Cardiac muscle cell (in vitro differentiated cells and primary cell): ENCODE data around the gene ACTA2. TPM values are rescaled to one million over a fixed set of nuclear protein-coding genes. Genes with fewer than 3 reads are reported as not detected.

ENCODE experiments used
- DNase-seq, 2 donors: peaks; one replicate each; pipeline versions ENCODE4 v3.0.0 to v3.0.0-alpha.2; 2010 to 2017; ENCODE audit warnings: low read depth in 1 of 2, low spot score in 1 of 2
- H3K27ac ChIP-seq: fragments of 200-600 bp; sonication (generic); 2 replicates; pipeline ENCODE4 v1.5.1; 2016
- H3K27me3 ChIP-seq: fragments of 200-600 bp; sonication (generic); 2 replicates; pipeline ENCODE4 v1.6.0; 2016; ENCODE audit warnings: control low read depth
- H3K36me3 ChIP-seq: fragments of 200-600 bp; sonication (generic); 2 replicates; pipeline ENCODE4 v1.5.1; 2016; ENCODE audit warnings: control low read depth
- H3K4me1 ChIP-seq: fragments of 200-600 bp; sonication (generic); 2 replicates; pipeline ENCODE4 v1.8.1; 2017; ENCODE audit warnings: low read depth, mild to moderate bottlenecking, mixed run types
- H3K4me3 ChIP-seq: fragments of 200-600 bp; sonication (generic); 2 replicates; pipeline ENCODE4 v1.5.1; 2016; ENCODE audit warnings: mild to moderate bottlenecking
- H3K9me3 ChIP-seq: fragments of 200-600 bp; sonication (generic); 2 replicates; pipeline ENCODE4 v1.5.1; 2017; ENCODE audit warnings: low read depth, mild to moderate bottlenecking, control low read depth
- polyA plus RNA-seq: library from polyadenylated mRNA; unstranded; fragments of >200 nt; fragmentation: Nextera tagmentation; extraction: Ambion mirVana; gene quantifications from 2 replicates; pipeline ENCODE4 v1.2.1, GENCODE V29; 2016
- total RNA-seq: library from RNA; depleted of rRNA; stranded (reverse); fragments of >200 nt; gene quantifications from 2 replicates; pipeline ENCODE4 v1.2.3, GENCODE V29; 2016
- TF ChIP-seq, protein P1 (sequence below): IDR thresholded peaks from 2 replicates; pipeline ENCODE4 v1.5.1; 2012; ENCODE audit warnings: low read depth, mild to moderate bottlenecking, low read length

ACTA2 gene
- total and polyA plus RNA-seq, 2 experiments from 2014 or later = 405 to 2,064 TPM

DNA sequence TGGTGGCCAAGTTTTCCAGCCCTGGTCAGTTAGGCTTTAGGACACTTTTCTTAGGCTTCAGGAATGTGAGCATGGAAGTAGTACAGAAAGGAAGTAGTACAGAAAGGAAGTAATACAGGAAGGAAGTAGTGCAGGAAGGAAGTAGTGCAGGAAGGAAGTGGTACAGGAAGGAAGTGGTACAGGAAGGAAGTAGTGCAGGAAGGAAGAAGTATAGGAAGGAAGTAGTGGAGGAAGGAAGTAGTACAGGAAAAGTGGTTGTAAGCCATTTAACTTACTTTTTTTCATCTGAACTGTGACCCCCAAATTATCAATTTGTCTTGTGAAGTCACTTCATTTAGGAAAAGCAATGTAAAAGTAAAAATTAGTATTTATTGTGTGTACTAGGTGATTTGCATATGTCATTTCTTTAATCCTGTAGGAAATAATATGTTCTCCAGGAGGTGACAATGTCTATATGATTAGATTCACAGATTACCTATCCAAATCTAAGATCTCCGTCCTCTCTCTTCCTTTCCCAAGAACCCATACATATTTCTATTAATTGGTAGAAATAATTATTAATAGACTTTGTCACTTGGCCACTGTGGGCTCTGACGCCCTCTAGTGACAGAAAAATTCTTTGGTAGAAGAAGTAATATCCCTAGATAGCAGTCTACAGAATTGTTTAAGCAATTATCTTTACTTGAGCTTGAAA is 34.1 kb upstream of the ACTA2 start:
- Histone ChIP-seq H3K4me3 (no peak overlapping the region), H3K27ac (no peak overlapping the region), H3K4me1 (peaks cover 6% of the 10 kb centered on the region), H3K9me3 (no peaks in the 10 kb centered on the region), H3K27me3 (peaks cover 31% of the 10 kb centered on the region), H3K36me3 (no peaks in the 10 kb centered on the region)
- DNase-seq = peak; percentile 64 to 66
- TF ChIP-seq, protein P1, sequence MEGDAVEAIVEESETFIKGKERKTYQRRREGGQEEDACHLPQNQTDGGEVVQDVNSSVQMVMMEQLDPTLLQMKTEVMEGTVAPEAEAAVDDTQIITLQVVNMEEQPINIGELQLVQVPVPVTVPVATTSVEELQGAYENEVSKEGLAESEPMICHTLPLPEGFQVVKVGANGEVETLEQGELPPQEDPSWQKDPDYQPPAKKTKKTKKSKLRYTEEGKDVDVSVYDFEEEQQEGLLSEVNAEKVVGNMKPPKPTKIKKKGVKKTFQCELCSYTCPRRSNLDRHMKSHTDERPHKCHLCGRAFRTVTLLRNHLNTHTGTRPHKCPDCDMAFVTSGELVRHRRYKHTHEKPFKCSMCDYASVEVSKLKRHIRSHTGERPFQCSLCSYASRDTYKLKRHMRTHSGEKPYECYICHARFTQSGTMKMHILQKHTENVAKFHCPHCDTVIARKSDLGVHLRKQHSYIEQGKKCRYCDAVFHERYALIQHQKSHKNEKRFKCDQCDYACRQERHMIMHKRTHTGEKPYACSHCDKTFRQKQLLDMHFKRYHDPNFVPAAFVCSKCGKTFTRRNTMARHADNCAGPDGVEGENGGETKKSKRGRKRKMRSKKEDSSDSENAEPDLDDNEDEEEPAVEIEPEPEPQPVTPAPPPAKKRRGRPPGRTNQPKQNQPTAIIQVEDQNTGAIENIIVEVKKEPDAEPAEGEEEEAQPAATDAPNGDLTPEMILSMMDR = peak; percentile 64

DNA sequence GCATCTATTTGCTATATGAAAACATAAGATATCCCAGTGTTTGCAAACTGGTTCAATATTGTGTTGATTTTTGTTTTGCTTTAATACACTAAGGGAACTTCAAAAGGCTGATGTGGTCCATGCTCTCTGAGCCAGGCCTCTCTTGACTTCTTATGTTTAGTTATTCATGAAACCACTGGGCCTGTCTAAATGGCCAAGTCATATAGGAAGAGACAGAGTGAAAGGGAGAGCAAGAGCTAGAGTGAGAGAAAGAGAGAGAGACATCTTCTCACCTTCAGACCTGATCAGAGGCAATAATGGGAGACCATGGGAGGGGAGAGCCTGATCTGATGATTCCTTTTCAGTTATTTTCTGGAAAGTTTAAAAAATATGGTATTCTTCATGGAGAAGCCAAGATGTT is 32.0 kb upstream of the ACTA2 start:
- no peak for DNase-seq
- Histone ChIP-seq H3K4me1 (peaks cover 20% of the 10 kb centered on the region), H3K27ac (no peak overlapping the region), H3K9me3 (no peaks in the 10 kb centered on the region), H3K4me3 (no peak overlapping the region), H3K36me3 (no peaks in the 10 kb centered on the region), H3K27me3 (peaks cover 11% of the 10 kb centered on the region)
- TF ChIP-seq, protein P1 = no peak

DNA sequence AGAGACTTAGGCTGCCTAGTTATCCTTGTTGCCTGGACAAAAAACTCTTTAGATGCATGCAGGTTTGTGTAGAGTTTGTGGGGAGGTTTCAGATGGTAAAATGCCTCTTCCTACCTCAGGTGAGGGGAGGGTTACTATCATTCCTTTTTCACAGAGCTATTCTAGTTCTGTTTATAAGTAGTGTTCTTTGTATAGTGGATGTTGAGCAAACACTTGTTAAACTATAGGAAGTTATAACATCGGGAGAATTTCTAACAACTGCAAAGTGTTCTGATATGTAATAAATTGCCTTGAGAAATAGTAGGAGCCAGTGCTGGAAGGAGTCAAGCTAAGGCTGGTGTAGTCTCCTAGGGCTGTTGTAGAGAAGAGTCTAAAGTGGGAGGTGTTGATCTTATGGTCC is 31.4 kb upstream of the ACTA2 start:
- Histone ChIP-seq H3K36me3 (no peaks in the 10 kb centered on the region), H3K27ac (no peak overlapping the region), H3K27me3 (peaks cover 5% of the 10 kb centered on the region), H3K4me3 (no peak overlapping the region), H3K4me1 (peaks cover 20% of the 10 kb centered on the region), H3K9me3 (no peaks in the 10 kb centered on the region)
- no peak for DNase-seq
- TF ChIP-seq, protein P1 = no peak

DNA sequence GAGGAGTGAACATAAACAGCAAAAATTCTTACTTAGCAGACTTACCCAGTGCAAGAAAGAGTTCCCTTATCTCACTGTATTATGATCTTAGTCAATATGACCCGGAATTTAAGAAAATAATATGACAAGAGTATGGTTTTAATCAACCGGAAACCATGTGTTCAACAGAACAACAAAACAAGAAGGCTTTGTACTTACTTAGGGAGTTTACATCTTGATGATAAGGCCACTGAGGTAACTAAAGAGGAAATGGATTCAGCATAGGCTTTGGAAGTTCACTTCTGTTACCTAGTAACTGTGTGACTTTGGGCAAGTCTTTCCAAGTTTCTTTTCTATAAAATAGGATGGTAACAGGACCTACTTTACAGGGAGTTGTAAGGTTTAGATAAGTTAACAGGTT is 30.6 kb upstream of the ACTA2 start:
- peak in 1 of 2 donors; percentile 65 for DNase-seq
- H3K27ac ChIP-seq = no peak overlapping the region
- TF ChIP-seq, protein P1 = no peak

DNA sequence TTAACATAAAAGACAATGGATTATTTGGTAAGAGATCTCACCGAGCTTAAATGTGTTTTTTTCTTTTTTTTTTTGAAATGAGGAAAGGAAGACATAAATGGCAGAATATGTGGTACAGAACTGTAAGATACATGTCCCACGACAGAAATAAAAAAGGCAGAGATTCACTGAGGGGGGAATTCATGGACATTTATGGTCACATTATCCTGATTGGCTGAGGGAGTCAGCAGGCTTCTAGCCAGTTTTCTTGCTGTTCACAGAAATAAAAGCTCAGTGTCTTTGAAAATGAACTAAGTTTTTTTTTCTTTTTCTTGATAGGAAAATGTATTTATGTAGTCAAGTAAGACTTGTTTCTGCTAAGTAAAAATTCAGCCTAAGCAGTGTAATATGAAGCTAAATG is 29.8 kb upstream of the ACTA2 start:
- TF ChIP-seq, protein P1 = no peak
- no peak overlapping the region for H3K27ac ChIP-seq
- H3K9me3 ChIP-seq = no peaks in the 10 kb centered on the region

More for the DNA sequence above, 30.6 kb upstream of the ACTA2 start:
- peaks cover 20% of the 10 kb centered on the region for H3K4me1 ChIP-seq
- H3K9me3 ChIP-seq = no peaks in the 10 kb centered on the region
- H3K4me3 ChIP-seq = no peak overlapping the region
- no peaks in the 10 kb centered on the region for H3K36me3 ChIP-seq
- H3K27me3 ChIP-seq = no peaks in the 10 kb centered on the region

More for the DNA sequence above, 29.8 kb upstream of the ACTA2 start:
- H3K4me3 ChIP-seq = no peak overlapping the region
- H3K27me3 ChIP-seq = no peaks in the 10 kb centered on the region
- H3K4me1 ChIP-seq = peaks cover 20% of the 10 kb centered on the region
- peak in 1 of 2 donors; percentile 50 for DNase-seq
- H3K36me3 ChIP-seq = no peaks in the 10 kb centered on the region
